ENCODE results near the gene MYO7B. TPM values are rescaled to one million over a fixed set of nuclear protein-coding genes. Genes with fewer than 3 reads are reported as not detected.

The MYO7B gene
- total and polyA plus RNA-seq, 9 of the 15 experiments (the other 6 are each of a cell fraction or from before 2014, with no cell fraction given), result 0.08 TPM; not detected in 8

- Histone ChIP-seq H3K9ac (ENCODE audit: insufficient read depth in 1 of 2, low read depth in 2 of 2, low read length in 2 of 2) (no peak overlapping the region), H3K27ac (ENCODE audit: extremely low read depth, low read depth, low read length) (no peak overlapping the region), H3K4me3 (no peak overlapping the region), H3K9me1 (ENCODE audit: control insufficient read depth, insufficient read depth, low read length) (no peaks in the 10 kb centered on the region), H3K4me1 (replicated peaks in 1 of 2; ENCODE audit: control insufficient read depth in 2 of 2, insufficient read depth in 2 of 2, low read length in 2 of 2) (peaks cover 0 to 11% of the 10 kb centered on the region in 2 experiments; a peak in 2 of 5 replicates), H2AFZ (ENCODE audit: low read depth, low read length) (no peak overlapping the region), H3K9me3 (replicated peaks; ENCODE audit: control insufficient read depth, insufficient read depth, low read depth, low read length) (no peaks in the 10 kb centered on the region), H3K4me2 (ENCODE audit: insufficient read depth, low read length) (no peak overlapping the region), H4K20me1 (replicated peaks; ENCODE audit: control insufficient read depth, insufficient read depth, low read length) (peaks cover 5% of the 10 kb centered on the region), H3K79me2 (ENCODE audit: control insufficient read depth, insufficient read depth, low read length) (no peaks in the 10 kb centered on the region), H3K36me3 (ENCODE audit: control insufficient read depth, insufficient read depth, low read length) (no peaks in the 10 kb centered on the region), H3K27me3 (ENCODE audit: control insufficient read depth in 2 of 2, insufficient read depth in 2 of 2, low read length in 2 of 2) (peaks cover 63 to 83% of the 10 kb centered on the region in 2 experiments)
- FAIRE-seq (no peak), DNase-seq (ENCODE audit: extremely low read depth in 1 of 4, low spot score in 3 of 4) (no peak), ATAC-seq (no peak)
- intact Hi-C loops (cut with micrococcal nuclease), result no loop called here
- WGBS (ENCODE audit: insufficient coverage, low coverage, missing lambda C conversion rate), result 26% methylated on average over 13 of the region's 17 CpGs
- BruUV-seq (replicated peaks), result no TSS peak
- CTCF ChIA-PET (ENCODE audit: low intra/inter-chr PET ratio), result no interaction called here
- in situ Hi-C loops (cut with MboI), result no loop called here
- TF ChIP-seq ZNF347 (CRISPR knock-in tag; IDR thresholded peaks at IDR 0.05; ENCODE audit: low read depth) (no peak), BRF1 (IDR thresholded peaks at IDR 0.05; ENCODE audit: borderline replicate concordance, extremely low read depth, insufficient read length) (no peak), U2AF2 (optimal IDR thresholded peaks at IDR 0.05; ENCODE audit: low read depth, low read length) (no peak), PHB2 (IDR thresholded peaks at IDR 0.05; ENCODE audit: low read depth) (no peak), HMG20B (CRISPR knock-in tag; IDR thresholded peaks at IDR 0.05) (no peak), NCOA2 (IDR thresholded peaks at IDR 0.05; ENCODE audit: partially characterized antibody in 2 of 2) (no peak), TARDBP (IDR thresholded peaks at IDR 0.05) (no peak), ZNF512 (tag; IDR thresholded peaks at IDR 0.05) (no peak), CHD1 (IDR thresholded peaks at IDR 0.05; ENCODE audit: low read length) (no peak), FOXA3 (CRISPR knock-in tag; conservative IDR thresholded peaks at IDR 0.05 in 1 of 2, IDR thresholded peaks at IDR 0.05 in 1 of 2) (no peak), SRSF7 (optimal IDR thresholded peaks at IDR 0.05; ENCODE audit: low read depth, low read length) (no peak), RBM25 (IDR thresholded peaks at IDR 0.05; ENCODE audit: low read depth, low read length, severe bottlenecking) (no peak), FOXK2 (conservative IDR thresholded peaks at IDR 0.05 in 1 of 2, IDR thresholded peaks at IDR 0.05 in 1 of 2; ENCODE audit: low read depth in 2 of 2) (no peak), POU5F1 (IDR thresholded peaks at IDR 0.05; ENCODE audit: borderline replicate concordance, low read depth, low read length, partially characterized antibody) (no peak)
- POLR2A ChIA-PET, result no interaction called here
Observed at GRCh38 chr2:127573771-127574170, 38.3 kb downstream of the MYO7B start.

Measured in K562 (cell line).